GM12872 (cell line): ENCODE results near the gene PLCB4.

ENCODE experiments used
- TF ChIP-seq, protein P1 (sequence below): IDR thresholded peaks from 3 replicates; pipeline ENCODE4 v1.5.1; 2011; ENCODE audit warnings: low read depth, mild to moderate bottlenecking, low read length, moderate library complexity; ENCODE audit not compliant: insufficient read depth

Gene PLCB4

DNA sequence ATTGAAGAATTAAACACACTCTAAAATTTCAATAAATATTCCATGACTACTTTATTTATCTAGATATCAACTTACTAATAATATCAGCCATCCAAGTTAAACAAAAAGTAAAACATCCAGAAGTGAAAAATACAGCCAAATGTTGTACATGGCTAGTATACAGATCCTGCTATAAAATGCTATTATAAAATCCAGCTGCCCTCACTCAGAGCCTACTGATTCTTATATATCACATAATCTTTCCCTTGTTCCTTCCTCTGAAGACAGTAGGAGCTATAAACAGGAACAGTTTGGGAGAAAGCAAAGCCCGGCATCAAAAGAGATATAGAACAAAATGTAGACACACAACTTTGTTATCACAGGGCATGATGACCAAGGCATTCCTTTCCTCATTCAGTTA is 212.9 kb downstream of the PLCB4 start:
- TF ChIP-seq, protein P1, sequence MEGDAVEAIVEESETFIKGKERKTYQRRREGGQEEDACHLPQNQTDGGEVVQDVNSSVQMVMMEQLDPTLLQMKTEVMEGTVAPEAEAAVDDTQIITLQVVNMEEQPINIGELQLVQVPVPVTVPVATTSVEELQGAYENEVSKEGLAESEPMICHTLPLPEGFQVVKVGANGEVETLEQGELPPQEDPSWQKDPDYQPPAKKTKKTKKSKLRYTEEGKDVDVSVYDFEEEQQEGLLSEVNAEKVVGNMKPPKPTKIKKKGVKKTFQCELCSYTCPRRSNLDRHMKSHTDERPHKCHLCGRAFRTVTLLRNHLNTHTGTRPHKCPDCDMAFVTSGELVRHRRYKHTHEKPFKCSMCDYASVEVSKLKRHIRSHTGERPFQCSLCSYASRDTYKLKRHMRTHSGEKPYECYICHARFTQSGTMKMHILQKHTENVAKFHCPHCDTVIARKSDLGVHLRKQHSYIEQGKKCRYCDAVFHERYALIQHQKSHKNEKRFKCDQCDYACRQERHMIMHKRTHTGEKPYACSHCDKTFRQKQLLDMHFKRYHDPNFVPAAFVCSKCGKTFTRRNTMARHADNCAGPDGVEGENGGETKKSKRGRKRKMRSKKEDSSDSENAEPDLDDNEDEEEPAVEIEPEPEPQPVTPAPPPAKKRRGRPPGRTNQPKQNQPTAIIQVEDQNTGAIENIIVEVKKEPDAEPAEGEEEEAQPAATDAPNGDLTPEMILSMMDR, result no peak

DNA sequence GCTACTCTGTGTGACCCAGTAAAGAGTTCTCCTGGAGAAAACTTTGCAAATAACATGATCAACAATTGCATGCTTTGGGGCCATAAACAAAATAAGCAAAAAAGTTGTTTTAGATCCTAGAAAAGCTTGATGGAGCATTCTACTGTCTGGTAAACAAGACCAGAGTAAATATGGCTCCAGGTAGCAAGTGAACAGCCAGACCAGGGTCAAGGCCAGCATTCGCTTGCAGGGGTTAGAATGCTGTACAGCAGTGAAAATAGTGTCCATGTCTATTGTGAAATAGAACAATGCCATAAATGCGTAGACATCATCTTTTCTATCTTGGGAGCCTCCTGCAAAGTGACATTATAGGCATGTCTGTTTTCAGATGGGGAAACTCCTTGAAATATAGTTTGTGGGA is 216.7 kb downstream of the PLCB4 start:
- TF ChIP-seq, protein P1, result no peak

DNA sequence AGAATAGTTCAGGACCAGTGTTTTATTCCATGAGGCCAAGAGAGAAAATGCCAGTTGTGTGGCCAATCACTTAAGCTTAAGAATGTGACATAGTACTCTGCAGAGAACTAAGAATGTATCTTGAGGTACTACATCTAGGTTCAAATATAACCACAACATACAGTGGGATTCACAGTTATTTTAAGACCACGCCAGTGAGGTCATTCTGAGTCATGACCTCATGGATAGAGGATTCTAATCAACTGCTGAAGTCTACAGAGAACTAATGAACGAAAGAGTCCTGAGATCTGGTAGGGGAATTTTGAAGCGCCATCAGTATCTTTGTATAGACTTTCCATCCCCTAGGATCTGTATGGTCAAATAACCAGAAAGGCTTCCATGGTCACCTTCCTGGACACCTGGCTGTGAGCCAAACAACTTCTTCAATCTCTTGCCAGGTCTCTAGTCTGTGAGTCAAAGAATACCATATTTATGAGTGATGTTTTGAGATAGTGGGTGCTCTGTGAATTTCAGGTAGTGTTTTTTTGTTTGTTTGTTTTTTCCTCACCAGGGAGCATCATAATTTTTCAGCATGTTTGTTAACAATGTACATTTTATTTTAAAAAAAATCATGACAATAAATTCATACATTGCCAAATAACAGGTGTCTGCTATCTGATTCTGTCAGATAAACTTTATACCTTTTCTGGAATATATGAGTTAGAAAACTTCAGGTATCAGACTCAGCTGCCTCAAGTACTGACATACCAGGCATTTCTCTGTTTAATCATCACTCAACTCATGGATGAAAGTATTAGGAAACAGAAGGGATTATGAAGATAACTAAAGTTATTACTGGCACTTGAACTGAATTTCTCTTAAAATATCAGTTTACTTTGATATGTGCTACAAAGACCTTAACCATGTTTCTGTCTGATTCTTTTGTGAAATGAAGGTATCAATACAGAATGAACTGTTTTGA is 217.9 kb downstream of the PLCB4 start:
- TF ChIP-seq, protein P1, result no peak

DNA sequence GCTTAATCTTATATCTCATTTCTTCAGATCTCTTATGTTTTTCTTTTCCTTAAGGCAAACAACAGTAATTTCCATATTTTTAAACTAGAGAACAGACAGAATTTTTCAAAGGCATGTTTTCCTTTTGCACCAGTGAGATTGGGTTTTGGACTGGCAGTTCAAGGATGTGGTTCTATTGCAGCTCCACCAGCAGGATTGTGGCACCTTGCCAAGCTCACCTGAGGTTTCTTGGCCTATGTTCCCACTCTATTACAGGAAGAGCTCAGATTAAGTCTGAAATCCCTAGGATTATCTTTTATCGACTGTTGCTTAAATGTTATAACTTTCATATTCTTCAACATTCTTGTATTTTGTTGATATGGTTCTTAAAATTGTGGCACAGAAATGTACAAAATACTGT is 218.9 kb downstream of the PLCB4 start:
- TF ChIP-seq, protein P1, result no peak

DNA sequence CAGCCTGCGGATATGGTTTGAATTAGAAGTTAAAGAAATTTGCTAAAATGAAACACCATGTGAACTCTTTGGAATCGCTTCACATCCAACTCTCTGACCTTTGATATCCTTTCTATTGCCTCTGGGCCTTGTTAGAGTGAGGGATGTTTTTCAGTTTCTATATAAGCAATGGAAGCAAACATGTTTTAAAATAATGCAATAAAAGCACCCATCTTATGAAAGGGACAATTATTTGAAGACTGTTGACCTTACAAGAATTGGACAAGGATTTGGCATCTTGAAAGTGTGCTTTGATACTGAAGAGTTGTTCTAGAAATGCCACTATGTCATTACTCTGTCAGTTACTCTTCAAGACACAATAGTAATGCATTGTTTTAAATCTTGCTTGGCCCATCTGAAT is 221.4 kb downstream of the PLCB4 start:
- TF ChIP-seq, protein P1, result no peak

DNA sequence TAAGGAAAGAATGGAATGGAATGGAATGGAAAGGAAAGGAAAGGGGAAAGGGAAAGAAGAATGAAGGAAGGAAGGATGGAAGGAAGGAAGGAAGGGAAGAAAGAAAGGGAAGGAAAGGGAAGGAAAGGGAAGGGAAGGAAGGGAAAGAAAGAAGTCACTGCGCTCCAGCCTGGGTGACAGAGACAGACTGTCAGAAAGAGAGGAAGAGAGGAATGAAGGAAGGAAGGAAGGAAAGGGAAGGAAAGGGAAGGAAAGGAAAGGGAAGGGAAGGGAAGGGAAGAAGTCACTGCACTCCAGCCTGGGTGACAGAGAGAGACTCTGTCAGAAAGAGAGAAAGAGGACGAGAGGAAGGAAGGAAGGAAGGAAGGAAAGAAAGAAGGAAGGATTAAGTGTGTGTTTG is 224.3 kb downstream of the PLCB4 start:
- TF ChIP-seq, protein P1, result no peak

DNA sequence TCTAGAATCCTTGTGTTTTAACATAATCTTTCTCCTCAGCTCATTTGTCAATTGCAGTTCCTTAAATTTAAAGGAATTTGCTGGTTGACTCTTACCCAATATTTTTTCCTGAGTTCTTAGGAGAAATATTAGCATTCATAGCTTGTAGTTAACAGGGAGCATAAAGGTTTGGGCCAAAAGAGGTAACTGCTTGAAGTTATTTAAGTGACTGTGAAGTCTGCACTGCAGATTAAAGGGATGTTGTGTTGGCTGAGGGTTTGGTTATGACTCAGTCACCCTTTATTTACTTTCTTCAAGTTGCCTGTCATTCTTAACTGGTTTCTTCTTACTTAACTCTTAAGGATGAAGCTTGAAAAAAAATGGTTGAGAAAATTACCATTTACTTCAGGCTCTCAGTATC is 225.2 kb downstream of the PLCB4 start:
- TF ChIP-seq, protein P1, result no peak
